H9 (cell line): ENCODE results near the gene MMP25. TPM values are rescaled to one million over a fixed set of nuclear protein-coding genes. Genes with fewer than 3 reads are reported as not detected.
A peak's percentile ranks its signal among the peaks of the same experiment; 100 is the strongest.

ENCODE experiments used
- DNase-seq: peaks from one replicate; pipeline ENCODE4 v3.0.0-alpha.2; 2017
- H2AFZ ChIP-seq: one replicate; pipeline ENCODE4 v1.6.1; 2013; ENCODE audit warnings: mild to moderate bottlenecking, low read length, control low read depth, moderate library complexity
- H2AK5ac ChIP-seq: 2 replicates; pipeline ENCODE4 v1.6.1; 2013; ENCODE audit warnings: low read length, control low read depth, mixed read lengths; ENCODE audit not compliant: insufficient read length
- H2BK120ac ChIP-seq: one replicate; pipeline ENCODE4 v1.6.1; 2013; ENCODE audit warnings: low read depth, mild to moderate bottlenecking, low read length, control low read depth, inconsistent platforms; ENCODE audit not compliant: poor library complexity, severe bottlenecking
- H2BK12ac ChIP-seq: 2 replicates; pipeline ENCODE4 v1.6.1; 2013; ENCODE audit warnings: low read length, control low read depth, mixed read lengths, low read depth; ENCODE audit not compliant: insufficient read length
- H2BK15ac ChIP-seq: 2 replicates; pipeline ENCODE4 v1.6.1; 2013; ENCODE audit warnings: low read depth, low read length, control low read depth
- H2BK20ac ChIP-seq: one replicate; pipeline ENCODE4 v1.6.1; 2013; ENCODE audit warnings: low read depth, mild to moderate bottlenecking, low read length, control low read depth, inconsistent platforms; ENCODE audit not compliant: poor library complexity, severe bottlenecking
- H2BK5ac ChIP-seq: 2 replicates; pipeline ENCODE4 v1.6.1; 2013; ENCODE audit warnings: low read length, control low read depth, mixed read lengths; ENCODE audit not compliant: insufficient read length
- H3K14ac ChIP-seq: 2 replicates; pipeline ENCODE4 v1.6.1; 2013; ENCODE audit warnings: low read length, control low read depth; ENCODE audit not compliant: insufficient read depth
- H3K18ac ChIP-seq: 2 replicates; pipeline ENCODE4 v1.6.1; 2013; ENCODE audit warnings: low read depth, mild to moderate bottlenecking, mixed read lengths, low read length, control low read depth; ENCODE audit not compliant: insufficient read length
- H3K23ac ChIP-seq: 2 replicates; pipeline ENCODE4 v1.6.1; 2013; ENCODE audit warnings: low read length, control low read depth, mixed read lengths, low read depth; ENCODE audit not compliant: insufficient read length
- H3K23me2 ChIP-seq: 2 replicates; pipeline ENCODE4 v1.6.1; 2013; ENCODE audit warnings: low read depth, mild to moderate bottlenecking, mixed read lengths, low read length, control low read depth; ENCODE audit not compliant: insufficient read length, poor library complexity, severe bottlenecking
- H3K27ac ChIP-seq: 2 replicates; pipeline ENCODE4 v1.5.1; 2013; ENCODE audit warnings: low read length, control low read depth, mixed read lengths, low read depth; ENCODE audit not compliant: insufficient read length
- H3K27me3 ChIP-seq: 2 replicates; pipeline ENCODE4 v1.6.1; 2013; ENCODE audit warnings: low read length, control low read depth, inconsistent platforms; ENCODE audit not compliant: insufficient read depth
- H3K4ac ChIP-seq: 2 replicates; pipeline ENCODE4 v1.6.1; 2013; ENCODE audit warnings: low read depth, mild to moderate bottlenecking, control low read depth, inconsistent platforms, low read length, moderate library complexity
- H3K4me1 ChIP-seq: 2 replicates; pipeline ENCODE4 v1.6.1; 2013; ENCODE audit warnings: low read length, control low read depth, inconsistent platforms; ENCODE audit not compliant: insufficient read depth
- H3K4me2 ChIP-seq: 2 replicates; pipeline ENCODE4 v1.6.1; 2013; ENCODE audit warnings: low read length, control low read depth, mixed read lengths; ENCODE audit not compliant: insufficient read length, insufficient read depth
- H3K56ac ChIP-seq: 2 replicates; pipeline ENCODE4 v1.6.1; 2013; ENCODE audit warnings: low read depth, mild to moderate bottlenecking, mixed read lengths, low read length, control low read depth; ENCODE audit not compliant: insufficient read length
- H3K79me1 ChIP-seq: 2 replicates; pipeline ENCODE4 v1.6.1; 2013; ENCODE audit warnings: low read depth, mild to moderate bottlenecking, moderate library complexity, low read length, control low read depth, inconsistent platforms; ENCODE audit not compliant: insufficient read depth, poor library complexity, severe bottlenecking
- H3K79me2 ChIP-seq: 2 replicates; pipeline ENCODE4 v1.6.1; 2013; ENCODE audit warnings: low read length, control low read depth, inconsistent platforms; ENCODE audit not compliant: insufficient read depth
- H3K9ac ChIP-seq: 2 replicates; pipeline ENCODE4 v1.6.1; 2013; ENCODE audit warnings: low read length, control low read depth, mixed read lengths; ENCODE audit not compliant: insufficient read length; ENCODE audit errors: extremely low read depth
- H3K9me3 ChIP-seq: one replicate; pipeline ENCODE4 v1.6.1; 2013; ENCODE audit warnings: low read depth, low read length, inconsistent platforms; ENCODE audit not compliant: control insufficient read depth
- H3T11ph ChIP-seq: one replicate; pipeline ENCODE4 v1.6.1; 2013; ENCODE audit warnings: mild to moderate bottlenecking, low read length, control low read depth, inconsistent platforms
- H4K20me1 ChIP-seq: one replicate; pipeline ENCODE4 v1.6.1; 2013; ENCODE audit not compliant: control insufficient read depth, insufficient read length, insufficient read depth
- H4K5ac ChIP-seq: 2 replicates; pipeline ENCODE4 v1.6.1; 2013; ENCODE audit warnings: low read depth, mild to moderate bottlenecking, mixed read lengths, low read length, control low read depth; ENCODE audit not compliant: insufficient read length
- H4K8ac ChIP-seq: replicated peaks from 2 replicates; pipeline ENCODE4 v1.6.1; 2013; ENCODE audit warnings: low read length, control low read depth, mixed read lengths, low read depth; ENCODE audit not compliant: insufficient read length
- H4K91ac ChIP-seq: 2 replicates; pipeline ENCODE4 v1.6.1; 2013; ENCODE audit warnings: low read depth, mild to moderate bottlenecking, moderate library complexity, mixed read lengths, low read length, control low read depth; ENCODE audit not compliant: insufficient read length
- H3K27ac Mint-ChIP-seq, 3 experiments: 2 replicates in 2 of 3; 3 replicates in 1 of 3; pipeline ENCODE4 v1.8.0; 2020 to 2021; ENCODE audit warnings: mixed read lengths in 3 of 3, mild to moderate bottlenecking in 1 of 3, moderate library complexity in 1 of 3
- H3K27me3 Mint-ChIP-seq: 2 replicates; pipeline ENCODE4 v1.8.0; 2021; ENCODE audit warnings: low read depth, mild to moderate bottlenecking, moderate library complexity, mixed read lengths
- H3K36me3 Mint-ChIP-seq, 3 experiments: 2 replicates in 2 of 3; 3 replicates in 1 of 3; pipeline ENCODE4 v1.8.0; 2020 to 2021; ENCODE audit warnings: low read depth in 3 of 3, mixed read lengths in 3 of 3; ENCODE audit not compliant: insufficient read depth in 1 of 3
- H3K4me1 Mint-ChIP-seq, 2 experiments: 2 replicates each; pipeline ENCODE4 v1.8.0; 2020; ENCODE audit warnings: mixed read lengths in 2 of 2
- H3K4me3 Mint-ChIP-seq, 2 experiments: 2 replicates in 1 of 2; 3 replicates in 1 of 2; pipeline ENCODE4 v1.8.0; 2020 to 2021; ENCODE audit warnings: mild to moderate bottlenecking in 2 of 2, mixed read lengths in 2 of 2, moderate library complexity in 1 of 2
- H3K9me3 Mint-ChIP-seq, 2 experiments: 2 replicates in 1 of 2; 3 replicates in 1 of 2; pipeline ENCODE4 v1.8.0; 2020; ENCODE audit warnings: mild to moderate bottlenecking in 2 of 2, mixed read lengths in 2 of 2, moderate library complexity in 1 of 2
- WGBS: extraction: QIAGEN DNeasy Blood & Tissue Kit; methylation state at CpG from one replicate; pipeline ENCODE4 v1.1.7; 2013; ENCODE audit warnings: missing lambda C conversion rate, low lambda C conversion rate, mixed read lengths; ENCODE audit not compliant: insufficient read length; ENCODE audit errors: extremely low coverage; 5-methylcytosine and 5-hydroxymethylcytosine counted together
- long read RNA-seq: library from polyadenylated mRNA; unstranded; transcript quantifications from one replicate; pipeline ENCODE4 v2.0.0, GENCODE V29; 2020
- total RNA-seq: library from RNA; stranded (reverse); gene quantifications from 2 replicates; pipeline ENCODE4 v1.2.1, GENCODE V29; 2021
- TF ChIP-seq, protein P1 (sequence below): fragments of 200-600 bp; sonication (generic); conservative IDR thresholded peaks from 3 replicates; pipeline ENCODE4 v1.8.0; 2021; ENCODE audit warnings: antibody characterized with exemption, mild to moderate bottlenecking

The MMP25 gene, protein sequence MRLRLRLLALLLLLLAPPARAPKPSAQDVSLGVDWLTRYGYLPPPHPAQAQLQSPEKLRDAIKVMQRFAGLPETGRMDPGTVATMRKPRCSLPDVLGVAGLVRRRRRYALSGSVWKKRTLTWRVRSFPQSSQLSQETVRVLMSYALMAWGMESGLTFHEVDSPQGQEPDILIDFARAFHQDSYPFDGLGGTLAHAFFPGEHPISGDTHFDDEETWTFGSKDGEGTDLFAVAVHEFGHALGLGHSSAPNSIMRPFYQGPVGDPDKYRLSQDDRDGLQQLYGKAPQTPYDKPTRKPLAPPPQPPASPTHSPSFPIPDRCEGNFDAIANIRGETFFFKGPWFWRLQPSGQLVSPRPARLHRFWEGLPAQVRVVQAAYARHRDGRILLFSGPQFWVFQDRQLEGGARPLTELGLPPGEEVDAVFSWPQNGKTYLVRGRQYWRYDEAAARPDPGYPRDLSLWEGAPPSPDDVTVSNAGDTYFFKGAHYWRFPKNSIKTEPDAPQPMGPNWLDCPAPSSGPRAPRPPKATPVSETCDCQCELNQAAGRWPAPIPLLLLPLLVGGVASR
- 13.5 and 14.2 TPM in 2 replicates for total RNA-seq
- long read RNA-seq, partial matches to known transcripts, result 0 of 1 reads
- long read RNA-seq, other reads (novel, unspliced or antisense), result 1 of 1 reads

DNA sequence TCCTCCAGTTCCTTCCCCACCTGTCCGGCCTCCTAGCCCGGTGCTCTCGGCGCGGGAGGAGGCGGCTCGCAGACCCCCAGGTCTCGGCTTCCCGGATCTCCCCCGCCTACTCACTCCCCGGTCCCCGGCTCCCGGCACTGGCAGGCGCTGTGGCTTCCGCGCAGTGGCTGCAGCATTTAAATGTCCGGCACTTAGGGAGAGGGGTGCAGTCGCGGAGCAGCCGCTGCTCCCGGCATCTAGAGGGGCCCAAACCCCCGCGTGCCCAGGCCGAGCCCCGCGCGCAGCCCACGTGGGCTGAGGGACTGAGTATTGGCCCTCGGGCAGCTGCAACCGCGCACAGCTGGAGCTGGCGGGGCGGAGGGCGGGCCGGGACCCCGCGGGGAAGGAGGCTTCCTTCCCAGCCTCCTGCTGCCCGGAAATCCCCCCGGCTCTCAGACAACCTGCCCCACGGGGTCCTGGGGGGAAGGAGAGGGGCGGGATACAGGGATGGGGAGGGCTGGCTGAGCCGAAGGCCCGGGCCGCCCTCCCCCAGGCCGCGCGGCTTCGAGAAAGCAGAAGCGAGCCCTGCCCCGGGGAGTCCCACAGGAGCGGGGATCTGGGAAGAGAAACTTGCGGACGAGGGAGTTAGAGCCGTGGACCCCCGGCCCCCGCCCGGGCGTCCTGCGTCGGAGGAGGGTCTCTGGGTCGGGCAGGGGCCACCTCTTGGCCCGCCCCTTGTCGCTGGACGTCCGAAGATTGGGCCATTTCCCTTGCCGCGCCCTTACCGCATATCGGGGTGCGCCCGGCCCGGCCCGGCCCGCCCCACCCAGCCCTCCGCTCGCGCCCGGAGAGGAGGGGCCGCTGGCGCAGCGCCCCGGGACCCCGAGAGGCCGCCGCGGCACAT lies at the start of gene MMP25:
MMP25 (plus strand) TSS at position 804 of the 883 bp plus-strand sequence. CDS start 357 bp downstream, outside the sequence.
- H3K4me1 Mint-ChIP-seq, result peaks cover 3 to 12% of the 10 kb centered on the region in 2 experiments; a peak in 3 of 4 replicates
- Histone ChIP-seq H2BK20ac (no peak within 1 kb of the TSS), H3T11ph (no peak within 1 kb of the TSS), H3K4me1 (no peaks in the 10 kb centered on the region), H3K14ac (peak within 1 kb of the TSS; percentile 78), H2BK120ac (no peak within 1 kb of the TSS), H4K8ac (no peak within 1 kb of the TSS), H3K56ac (no peak within 1 kb of the TSS), H3K9me3 (no peaks in the 10 kb centered on the region), H3K79me2 (no peaks in the 10 kb centered on the region), H3K23me2 (peaks cover 20% of the 10 kb centered on the region), H3K4me2 (peak within 1 kb of the TSS; percentile 87), H2BK5ac (no peak within 1 kb of the TSS), H3K9ac (peak within 1 kb of the TSS; percentile 88), H2BK15ac (no peak within 1 kb of the TSS), H2AK5ac (no peak within 1 kb of the TSS), H3K18ac (peak within 1 kb of the TSS; percentile 83), H2AFZ (no peak within 1 kb of the TSS), H4K5ac (no peak within 1 kb of the TSS), H3K27ac (no peak within 1 kb of the TSS), H4K91ac (no peak within 1 kb of the TSS), H3K4ac (no peak within 1 kb of the TSS), H2BK12ac (no peak within 1 kb of the TSS), H4K20me1 (no peaks in the 10 kb centered on the region), H3K27me3 (no peaks in the 10 kb centered on the region), H3K23ac (no peak within 1 kb of the TSS), H3K79me1 (no peaks in the 10 kb centered on the region)
- DNase-seq, result peak; percentile 66
- H3K36me3 Mint-ChIP-seq, result peaks cover 5 to 20% (median 20%) of the 10 kb centered on the region in 3 experiments
- WGBS, result no CpG with 5 or more reads among the region's 86 CpGs
- peaks cover 65% of the 10 kb centered on the region for H3K27me3 Mint-ChIP-seq
- peaks cover 0 to 3% of the 10 kb centered on the region in 2 experiments; a peak in 2 of 5 replicates for H3K9me3 Mint-ChIP-seq
- peak within 1 kb of the TSS; percentile 79 to 91 for H3K4me3 Mint-ChIP-seq
- TF ChIP-seq, protein P1, sequence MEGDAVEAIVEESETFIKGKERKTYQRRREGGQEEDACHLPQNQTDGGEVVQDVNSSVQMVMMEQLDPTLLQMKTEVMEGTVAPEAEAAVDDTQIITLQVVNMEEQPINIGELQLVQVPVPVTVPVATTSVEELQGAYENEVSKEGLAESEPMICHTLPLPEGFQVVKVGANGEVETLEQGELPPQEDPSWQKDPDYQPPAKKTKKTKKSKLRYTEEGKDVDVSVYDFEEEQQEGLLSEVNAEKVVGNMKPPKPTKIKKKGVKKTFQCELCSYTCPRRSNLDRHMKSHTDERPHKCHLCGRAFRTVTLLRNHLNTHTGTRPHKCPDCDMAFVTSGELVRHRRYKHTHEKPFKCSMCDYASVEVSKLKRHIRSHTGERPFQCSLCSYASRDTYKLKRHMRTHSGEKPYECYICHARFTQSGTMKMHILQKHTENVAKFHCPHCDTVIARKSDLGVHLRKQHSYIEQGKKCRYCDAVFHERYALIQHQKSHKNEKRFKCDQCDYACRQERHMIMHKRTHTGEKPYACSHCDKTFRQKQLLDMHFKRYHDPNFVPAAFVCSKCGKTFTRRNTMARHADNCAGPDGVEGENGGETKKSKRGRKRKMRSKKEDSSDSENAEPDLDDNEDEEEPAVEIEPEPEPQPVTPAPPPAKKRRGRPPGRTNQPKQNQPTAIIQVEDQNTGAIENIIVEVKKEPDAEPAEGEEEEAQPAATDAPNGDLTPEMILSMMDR, result no peak
- peak within 1 kb of the TSS in 1 of 3 experiments; percentile 52; a peak in 1 of 7 replicates for H3K27ac Mint-ChIP-seq
